ENCODE data around the gene ASB13.

The ASB13 gene

DNA sequence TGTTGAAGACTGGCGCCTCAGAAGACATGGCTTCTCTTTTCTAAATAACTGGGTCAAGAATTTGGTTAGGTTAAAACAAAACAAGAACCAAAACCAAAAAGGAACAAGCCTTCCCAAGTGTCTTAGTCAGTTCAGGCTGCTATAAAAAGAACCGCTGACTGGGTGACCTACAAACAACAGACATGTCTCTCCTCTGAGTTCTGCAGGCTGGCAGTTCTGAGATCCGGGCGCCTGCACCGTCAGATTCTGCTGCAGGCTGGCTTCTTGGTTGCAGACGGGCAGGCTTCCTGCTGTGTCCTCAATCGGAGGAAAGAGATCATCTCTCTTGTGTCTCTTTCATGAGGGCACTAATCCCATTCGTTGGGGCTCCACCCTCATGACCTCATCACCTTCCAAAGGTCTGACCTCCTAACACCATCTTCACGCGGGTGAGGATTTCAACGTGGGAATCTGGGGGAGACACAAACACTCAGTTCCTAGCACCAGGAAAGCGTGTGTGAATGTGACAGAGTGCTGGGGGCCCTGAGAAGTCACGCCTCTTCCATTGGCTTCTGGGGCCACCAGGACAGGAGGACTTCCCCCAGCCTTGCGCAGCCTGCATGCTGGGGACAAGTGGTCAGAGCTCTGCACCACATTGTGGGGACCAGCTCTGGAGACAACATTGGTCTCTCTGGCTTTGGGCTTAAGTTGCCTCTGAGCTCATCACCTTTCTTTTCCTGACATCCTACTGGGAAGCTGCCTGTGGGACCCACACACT lies 63.1 kb downstream of the ASB13 start:
- peak overlapping the region; percentile 25 for H3K14ac ChIP-seq (ENCODE audit: low read length)
- no CpG with 5 or more reads among the region's 14 CpGs for whole genome bisulfite sequencing, 2 donors (ENCODE audit: extremely low coverage in 2 of 2, insufficient read length in 2 of 2, insufficient replicate concordance in 1 of 2)
- peak overlapping the region; percentile 54 for H2AK5ac ChIP-seq (ENCODE audit: low read depth, low read length)
- no peak overlapping the region for H2BK5ac ChIP-seq (ENCODE audit: low read length)
- H3K4ac ChIP-seq (ENCODE audit: low read length): no peak overlapping the region
- no peak overlapping the region for H3K23ac ChIP-seq (ENCODE audit: low read depth, low read length, poor library complexity)
- H3K9ac ChIP-seq (ENCODE audit: low read depth, low read length, poor library complexity): no peak overlapping the region
- H2BK120ac ChIP-seq (ENCODE audit: low read depth, low read length): no peak overlapping the region
- H2AFZ ChIP-seq (ENCODE audit: low read length): no peak overlapping the region
- H3K27me3 ChIP-seq (ENCODE audit: control insufficient read depth in 3 of 3, insufficient read depth in 3 of 3, low read depth in 1 of 3, low read length in 3 of 3): no peaks in the 10 kb centered on the region
- H3K4me1 ChIP-seq (ENCODE audit: control insufficient read depth in 2 of 2, insufficient read depth in 1 of 2, low read depth in 1 of 2, low read length in 2 of 2): peaks cover 1 to 10% of the 10 kb centered on the region in 2 donors
- no peak overlapping the region for H3K4me2 ChIP-seq (ENCODE audit: insufficient read depth, low read length, poor library complexity, severe bottlenecking)
- H4K8ac ChIP-seq (ENCODE audit: low read depth, low read length): no peak overlapping the region
- H3K9me3 ChIP-seq (replicated peaks in 1 of 2; ENCODE audit: control insufficient read depth in 2 of 2, insufficient read depth in 1 of 2, low read depth in 1 of 2, low read length in 2 of 2): peaks cover 3 to 6% of the 10 kb centered on the region in 2 donors
- H3K4me3 ChIP-seq (ENCODE audit: low read length in 2 of 2): no peak overlapping the region
- H3K79me1 ChIP-seq (ENCODE audit: low read depth, low read length): no peaks in the 10 kb centered on the region
- peak overlapping the region; percentile 73 for H3K18ac ChIP-seq (ENCODE audit: low read length)
- no peak overlapping the region for H2BK15ac ChIP-seq (ENCODE audit: low read length)
- H2BK12ac ChIP-seq (ENCODE audit: low read length): no peak overlapping the region
- no peak overlapping the region for H3K27ac ChIP-seq (replicated peaks; ENCODE audit: low read length)
- DNase-seq (ENCODE audit: low spot score): no peak
- no peak overlapping the region for H4K91ac ChIP-seq (ENCODE audit: low read depth, low read length, poor library complexity)
- no peaks in the 10 kb centered on the region for H3K36me3 ChIP-seq (replicated peaks in 1 of 2; ENCODE audit: control insufficient read depth in 2 of 2, insufficient read depth in 2 of 2, low read length in 2 of 2)

DNA sequence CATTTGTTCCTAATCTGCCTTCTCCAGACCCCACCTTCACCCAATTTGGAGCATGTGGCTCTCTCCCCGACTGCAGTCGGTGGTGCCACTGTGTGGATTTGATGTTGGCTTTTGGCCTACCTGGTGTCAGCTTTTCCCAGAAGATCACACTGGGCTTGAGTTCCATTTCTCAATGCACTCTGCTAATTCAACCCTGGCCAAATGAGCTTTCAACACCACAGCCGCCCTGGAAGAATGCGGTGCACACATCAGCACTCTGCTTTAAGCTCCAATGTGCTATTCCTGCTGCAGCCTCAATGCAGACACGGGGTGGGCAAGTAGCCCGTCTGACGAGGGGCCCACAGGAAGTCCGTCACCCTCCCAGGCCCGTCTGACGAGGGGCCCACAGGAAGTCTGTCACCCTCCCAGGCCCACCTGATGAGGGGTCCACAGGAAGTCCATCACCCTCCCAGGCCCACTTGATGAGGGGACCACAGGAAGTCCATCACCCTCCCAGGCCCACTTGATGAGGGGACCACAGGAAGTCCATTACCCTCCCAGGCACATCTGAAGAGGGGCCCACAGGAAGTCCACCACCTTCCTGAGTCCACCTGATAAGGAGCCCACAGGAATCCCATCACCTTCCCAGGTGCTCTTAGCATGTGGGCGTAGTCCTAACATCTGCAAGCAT lies 64.4 kb downstream of the ASB13 start:
- Histone ChIP-seq H2BK12ac (ENCODE audit: low read length) (no peak overlapping the region), H2BK5ac (ENCODE audit: low read length) (no peak overlapping the region), H3K23ac (ENCODE audit: low read depth, low read length, poor library complexity) (peak overlapping the region; percentile 27), H2BK120ac (ENCODE audit: low read depth, low read length) (no peak overlapping the region), H2AK5ac (ENCODE audit: low read depth, low read length) (peak overlapping the region; percentile 6), H3K4me1 (ENCODE audit: control insufficient read depth in 2 of 2, insufficient read depth in 1 of 2, low read depth in 1 of 2, low read length in 2 of 2) (peaks cover 0 to 10% of the 10 kb centered on the region in 2 donors), H2AFZ (ENCODE audit: low read length) (no peak overlapping the region), H3K4ac (ENCODE audit: low read length) (no peak overlapping the region), H3K27ac (replicated peaks; ENCODE audit: low read length) (no peak overlapping the region), H3K9me3 (replicated peaks in 1 of 2; ENCODE audit: control insufficient read depth in 2 of 2, insufficient read depth in 1 of 2, low read depth in 1 of 2, low read length in 2 of 2) (peaks cover 3 to 6% of the 10 kb centered on the region in 2 donors), H3K79me1 (ENCODE audit: low read depth, low read length) (no peaks in the 10 kb centered on the region), H3K18ac (ENCODE audit: low read length) (peak overlapping the region; percentile 76), H3K4me3 (ENCODE audit: low read length in 2 of 2) (no peak overlapping the region), H3K4me2 (ENCODE audit: insufficient read depth, low read length, poor library complexity, severe bottlenecking) (no peak overlapping the region), H3K27me3 (ENCODE audit: control insufficient read depth in 3 of 3, insufficient read depth in 3 of 3, low read depth in 1 of 3, low read length in 3 of 3) (no peaks in the 10 kb centered on the region), H4K8ac (ENCODE audit: low read depth, low read length) (no peak overlapping the region), H2BK15ac (ENCODE audit: low read length) (peak overlapping the region; percentile 35), H4K91ac (ENCODE audit: low read depth, low read length, poor library complexity) (no peak overlapping the region), H3K9ac (ENCODE audit: low read depth, low read length, poor library complexity) (no peak overlapping the region), H3K14ac (ENCODE audit: low read length) (no peak overlapping the region), H3K36me3 (replicated peaks in 1 of 2; ENCODE audit: control insufficient read depth in 2 of 2, insufficient read depth in 2 of 2, low read length in 2 of 2) (no peaks in the 10 kb centered on the region)
- no peak for DNase-seq (ENCODE audit: low spot score)
- WGBS, 2 donors (ENCODE audit: extremely low coverage in 2 of 2, insufficient read length in 2 of 2, insufficient replicate concordance in 1 of 2): no CpG with 5 or more reads among the region's 11 CpGs

DNA sequence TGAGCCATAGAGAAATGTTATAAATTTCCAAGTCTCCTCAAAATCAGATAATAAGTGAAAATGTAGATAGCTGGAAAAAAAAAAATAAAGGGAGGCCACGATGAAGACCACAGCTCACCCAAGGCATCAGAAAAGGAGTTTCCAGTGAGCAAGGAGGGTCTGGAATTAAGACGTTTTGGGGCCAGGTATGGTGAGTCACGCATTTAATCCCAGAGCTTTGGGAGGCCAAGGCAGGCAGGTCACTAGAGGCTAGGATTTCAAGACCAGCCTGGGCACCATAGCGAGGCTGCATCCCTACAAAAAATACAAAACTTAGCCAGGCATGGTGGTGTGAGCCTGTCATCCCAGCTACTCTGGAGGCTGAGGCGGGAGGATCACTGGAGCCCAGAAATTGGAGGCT lies 65.5 kb downstream of the ASB13 start:
- no CpG with 5 or more reads among the region's 5 CpGs for WGBS, 2 donors (ENCODE audit: extremely low coverage in 2 of 2, insufficient read length in 2 of 2, insufficient replicate concordance in 1 of 2)

More for the DNA sequence above, 65.5 kb downstream of the ASB13 start:
- H3K4me3 ChIP-seq (ENCODE audit: low read length in 2 of 2): no peak overlapping the region
- H3K23ac ChIP-seq (ENCODE audit: low read depth, low read length, poor library complexity): no peak overlapping the region
- no peaks in the 10 kb centered on the region for H3K79me1 ChIP-seq (ENCODE audit: low read depth, low read length)
- H3K9ac ChIP-seq (ENCODE audit: low read depth, low read length, poor library complexity): no peak overlapping the region
- H2BK120ac ChIP-seq (ENCODE audit: low read depth, low read length): no peak overlapping the region
- no peak for DNase-seq (ENCODE audit: low spot score)
- H3K36me3 ChIP-seq (replicated peaks in 1 of 2; ENCODE audit: control insufficient read depth in 2 of 2, insufficient read depth in 2 of 2, low read length in 2 of 2): no peaks in the 10 kb centered on the region
- H3K9me3 ChIP-seq (replicated peaks in 1 of 2; ENCODE audit: control insufficient read depth in 2 of 2, insufficient read depth in 1 of 2, low read depth in 1 of 2, low read length in 2 of 2): peaks cover 3 to 6% of the 10 kb centered on the region in 2 donors
- H4K8ac ChIP-seq (ENCODE audit: low read depth, low read length): no peak overlapping the region
- no peak overlapping the region for H2BK5ac ChIP-seq (ENCODE audit: low read length)
- H4K91ac ChIP-seq (ENCODE audit: low read depth, low read length, poor library complexity): no peak overlapping the region
- H3K18ac ChIP-seq (ENCODE audit: low read length): no peak overlapping the region
- H2AFZ ChIP-seq (ENCODE audit: low read length): no peak overlapping the region
- no peak overlapping the region for H3K4ac ChIP-seq (ENCODE audit: low read length)
- no peak overlapping the region for H3K14ac ChIP-seq (ENCODE audit: low read length)
- H3K4me1 ChIP-seq (ENCODE audit: control insufficient read depth in 2 of 2, insufficient read depth in 1 of 2, low read depth in 1 of 2, low read length in 2 of 2): peaks cover 0 to 10% of the 10 kb centered on the region in 2 donors
- no peak overlapping the region for H2BK12ac ChIP-seq (ENCODE audit: low read length)
- H2BK15ac ChIP-seq (ENCODE audit: low read length): no peak overlapping the region
- H3K4me2 ChIP-seq (ENCODE audit: insufficient read depth, low read length, poor library complexity, severe bottlenecking): no peak overlapping the region
- H3K27me3 ChIP-seq (ENCODE audit: control insufficient read depth in 3 of 3, insufficient read depth in 3 of 3, low read depth in 1 of 3, low read length in 3 of 3): no peaks in the 10 kb centered on the region
- no peak overlapping the region for H2AK5ac ChIP-seq (ENCODE audit: low read depth, low read length)
- no peak overlapping the region for H3K27ac ChIP-seq (replicated peaks; ENCODE audit: low read length)
